ENCODE measurements around the gene RTN4IP1.

- TF ChIP-seq, protein P1, sequence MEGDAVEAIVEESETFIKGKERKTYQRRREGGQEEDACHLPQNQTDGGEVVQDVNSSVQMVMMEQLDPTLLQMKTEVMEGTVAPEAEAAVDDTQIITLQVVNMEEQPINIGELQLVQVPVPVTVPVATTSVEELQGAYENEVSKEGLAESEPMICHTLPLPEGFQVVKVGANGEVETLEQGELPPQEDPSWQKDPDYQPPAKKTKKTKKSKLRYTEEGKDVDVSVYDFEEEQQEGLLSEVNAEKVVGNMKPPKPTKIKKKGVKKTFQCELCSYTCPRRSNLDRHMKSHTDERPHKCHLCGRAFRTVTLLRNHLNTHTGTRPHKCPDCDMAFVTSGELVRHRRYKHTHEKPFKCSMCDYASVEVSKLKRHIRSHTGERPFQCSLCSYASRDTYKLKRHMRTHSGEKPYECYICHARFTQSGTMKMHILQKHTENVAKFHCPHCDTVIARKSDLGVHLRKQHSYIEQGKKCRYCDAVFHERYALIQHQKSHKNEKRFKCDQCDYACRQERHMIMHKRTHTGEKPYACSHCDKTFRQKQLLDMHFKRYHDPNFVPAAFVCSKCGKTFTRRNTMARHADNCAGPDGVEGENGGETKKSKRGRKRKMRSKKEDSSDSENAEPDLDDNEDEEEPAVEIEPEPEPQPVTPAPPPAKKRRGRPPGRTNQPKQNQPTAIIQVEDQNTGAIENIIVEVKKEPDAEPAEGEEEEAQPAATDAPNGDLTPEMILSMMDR (IDR thresholded peaks at IDR 0.05) = no peak
- TF ChIP-seq POLR2A (IDR thresholded peaks at IDR 0.05) = no peak
Measured at GRCh38 chr6:106530026-106530425, 99.3 kb downstream of the RTN4IP1 start.

All from breast epithelium (tissue), 3 donors.